ENCODE data around the gene TMEM117. TPM values are rescaled to one million over a fixed set of nuclear protein-coding genes. Genes with fewer than 3 reads are reported as not detected.

Gene TMEM117
- total and polyA plus RNA-seq, 2 donors (not counting 1 experiment from before 2014, with no cell fraction given) = 2.0 to 10.4 TPM

DNA sequence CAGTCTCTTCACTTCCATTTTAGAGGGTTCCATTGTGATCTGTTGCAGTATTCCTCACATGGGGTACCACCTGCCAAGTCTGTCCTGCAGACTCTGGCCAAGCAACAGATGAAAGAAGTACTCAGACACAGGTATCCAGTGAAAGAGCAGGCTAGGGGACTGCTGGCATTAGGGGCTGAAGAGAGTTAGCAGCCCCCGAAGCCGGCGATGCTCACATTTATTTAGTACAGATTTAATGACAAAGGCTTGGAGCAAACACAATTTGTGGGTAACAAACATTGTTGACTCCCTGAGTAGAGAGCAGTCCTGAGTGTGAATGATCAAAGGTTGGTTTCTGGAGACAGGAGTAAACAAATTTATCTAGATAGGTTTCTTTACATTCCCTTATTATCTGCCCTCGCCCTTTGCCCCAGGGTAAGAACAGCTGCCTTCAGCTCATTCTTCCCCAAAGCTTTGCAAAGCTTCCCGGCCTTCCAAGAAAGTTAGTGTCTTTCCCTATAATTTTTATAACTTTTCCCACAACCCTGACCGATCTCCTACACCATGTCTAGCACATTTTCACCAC is 144.8 kb downstream of the TMEM117 start:
- Mint-ChIP-seq H3K27me3 (no peaks in the 10 kb centered on the region), H3K27ac (no peak overlapping the region), H3K4me3 (no peak overlapping the region), H3K9me3 (ENCODE audit: insufficient read depth) (peaks cover 11% of the 10 kb centered on the region), H3K4me1 (no peaks in the 10 kb centered on the region)
- H3K4me1 ChIP-seq (ENCODE audit: control insufficient read depth in 2 of 2, insufficient read depth in 2 of 2, low read length in 2 of 2) = no peaks in the 10 kb centered on the region
- DNase-seq (no peak), ATAC-seq (ENCODE audit: low read depth) (no peak)
- CTCF ChIA-PET = no interaction called here
- intact Hi-C loops (cut with micrococcal nuclease) = no loop called here
- H3K27me3 ChIP-seq (replicated peaks in 1 of 4; ENCODE audit: control extremely low read depth in 1 of 4, control insufficient read depth in 3 of 4, insufficient read depth in 4 of 4, low read length in 3 of 4) = no peaks in the 10 kb centered on the region
- H3K4me2 ChIP-seq (replicated peaks; ENCODE audit: low read depth, low read length, poor library complexity, severe bottlenecking) = no peak overlapping the region
- TF ChIP-seq, protein P1, sequence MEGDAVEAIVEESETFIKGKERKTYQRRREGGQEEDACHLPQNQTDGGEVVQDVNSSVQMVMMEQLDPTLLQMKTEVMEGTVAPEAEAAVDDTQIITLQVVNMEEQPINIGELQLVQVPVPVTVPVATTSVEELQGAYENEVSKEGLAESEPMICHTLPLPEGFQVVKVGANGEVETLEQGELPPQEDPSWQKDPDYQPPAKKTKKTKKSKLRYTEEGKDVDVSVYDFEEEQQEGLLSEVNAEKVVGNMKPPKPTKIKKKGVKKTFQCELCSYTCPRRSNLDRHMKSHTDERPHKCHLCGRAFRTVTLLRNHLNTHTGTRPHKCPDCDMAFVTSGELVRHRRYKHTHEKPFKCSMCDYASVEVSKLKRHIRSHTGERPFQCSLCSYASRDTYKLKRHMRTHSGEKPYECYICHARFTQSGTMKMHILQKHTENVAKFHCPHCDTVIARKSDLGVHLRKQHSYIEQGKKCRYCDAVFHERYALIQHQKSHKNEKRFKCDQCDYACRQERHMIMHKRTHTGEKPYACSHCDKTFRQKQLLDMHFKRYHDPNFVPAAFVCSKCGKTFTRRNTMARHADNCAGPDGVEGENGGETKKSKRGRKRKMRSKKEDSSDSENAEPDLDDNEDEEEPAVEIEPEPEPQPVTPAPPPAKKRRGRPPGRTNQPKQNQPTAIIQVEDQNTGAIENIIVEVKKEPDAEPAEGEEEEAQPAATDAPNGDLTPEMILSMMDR (IDR thresholded peaks at IDR 0.05) = no peak
- TF ChIP-seq EZH2 (IDR thresholded peaks at IDR 0.05; ENCODE audit: borderline replicate concordance, insufficient read depth, low read depth, low read length, poor library complexity, severe bottlenecking) = no peak
- H3K9me3 ChIP-seq (ENCODE audit: control extremely low read depth in 1 of 3, control insufficient read depth in 2 of 3, insufficient read depth in 1 of 3, low read length in 2 of 3) = peaks cover 0 to 7% (median 5%) of the 10 kb centered on the region in 3 donors
- H3K79me2 ChIP-seq (ENCODE audit: control insufficient read depth, insufficient read depth, low read length) = no peaks in the 10 kb centered on the region
- no peak overlapping the region for H3K9ac ChIP-seq (ENCODE audit: low read length)
- no peaks in the 10 kb centered on the region for H4K20me1 ChIP-seq (ENCODE audit: control insufficient read depth, insufficient read depth, low read length, poor library complexity, severe bottlenecking)
- H3K27ac ChIP-seq (ENCODE audit: low read length in 2 of 2) = no peak overlapping the region
- no peak overlapping the region for H2AFZ ChIP-seq (ENCODE audit: insufficient read depth, low read depth, low read length, poor library complexity, severe bottlenecking)
- POLR2A ChIA-PET = no interaction called here
- no peak overlapping the region for H3K4me3 ChIP-seq (ENCODE audit: control extremely low read depth in 1 of 5, extremely low read depth in 1 of 5, insufficient read depth in 1 of 5, low read depth in 2 of 5, low read length in 4 of 5)
- no peaks in the 10 kb centered on the region for H3K36me3 ChIP-seq (replicated peaks in 1 of 2; ENCODE audit: control extremely low read depth in 1 of 2, control insufficient read depth in 1 of 2, extremely low read depth in 1 of 2, insufficient read depth in 2 of 2, low read length in 1 of 2)
- WGBS (ENCODE audit: insufficient coverage) = 100% methylated on average over 5 of the region's 6 CpGs

DNA sequence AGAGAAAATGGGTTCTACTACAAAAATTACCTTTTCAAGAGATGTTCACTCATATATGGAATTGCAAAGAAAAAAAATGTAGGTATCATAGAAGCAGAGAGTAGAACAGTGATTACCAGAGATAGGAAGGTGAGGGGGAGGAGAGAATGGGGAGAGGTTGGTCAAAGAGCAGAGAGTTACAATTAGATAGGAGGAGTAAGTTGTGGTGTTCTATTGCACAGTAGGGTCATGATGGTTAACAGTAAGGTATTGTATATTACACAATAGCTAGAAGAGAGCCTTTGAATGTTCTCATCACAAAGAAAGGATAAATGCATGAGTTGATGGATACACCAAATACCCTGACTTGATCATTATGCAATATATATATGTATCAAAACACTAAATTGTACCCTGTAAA is 145.8 kb downstream of the TMEM117 start:
- no peaks in the 10 kb centered on the region for H4K20me1 ChIP-seq (ENCODE audit: control insufficient read depth, insufficient read depth, low read length, poor library complexity, severe bottlenecking)
- H3K4me1 ChIP-seq (ENCODE audit: control insufficient read depth in 2 of 2, insufficient read depth in 2 of 2, low read length in 2 of 2) = no peaks in the 10 kb centered on the region
- peaks cover 0 to 5% (median 4%) of the 10 kb centered on the region in 3 donors for H3K9me3 ChIP-seq (ENCODE audit: control extremely low read depth in 1 of 3, control insufficient read depth in 2 of 3, insufficient read depth in 1 of 3, low read length in 2 of 3)
- intact Hi-C loops (cut with micrococcal nuclease) = no loop called here
- H3K4me2 ChIP-seq (replicated peaks; ENCODE audit: low read depth, low read length, poor library complexity, severe bottlenecking) = no peak overlapping the region
- DNase-seq (no peak), ATAC-seq (ENCODE audit: low read depth) (no peak)
- H3K27me3 ChIP-seq (replicated peaks in 1 of 4; ENCODE audit: control extremely low read depth in 1 of 4, control insufficient read depth in 3 of 4, insufficient read depth in 4 of 4, low read length in 3 of 4) = no peaks in the 10 kb centered on the region
- H3K4me3 ChIP-seq (ENCODE audit: control extremely low read depth in 1 of 5, extremely low read depth in 1 of 5, insufficient read depth in 1 of 5, low read depth in 2 of 5, low read length in 4 of 5) = no peak overlapping the region
- no peaks in the 10 kb centered on the region for H3K36me3 ChIP-seq (replicated peaks in 1 of 2; ENCODE audit: control extremely low read depth in 1 of 2, control insufficient read depth in 1 of 2, extremely low read depth in 1 of 2, insufficient read depth in 2 of 2, low read length in 1 of 2)
- H3K79me2 ChIP-seq (ENCODE audit: control insufficient read depth, insufficient read depth, low read length) = no peaks in the 10 kb centered on the region
- TF ChIP-seq, protein P1 (IDR thresholded peaks at IDR 0.05) = no peak
- TF ChIP-seq EZH2 (IDR thresholded peaks at IDR 0.05; ENCODE audit: borderline replicate concordance, insufficient read depth, low read depth, low read length, poor library complexity, severe bottlenecking) = no peak
- Mint-ChIP-seq H3K27ac (no peak overlapping the region), H3K4me3 (no peak overlapping the region), H3K4me1 (no peaks in the 10 kb centered on the region), H3K27me3 (no peaks in the 10 kb centered on the region), H3K9me3 (ENCODE audit: insufficient read depth) (peaks cover 6% of the 10 kb centered on the region)
- CTCF ChIA-PET = no interaction called here
- no peak overlapping the region for H2AFZ ChIP-seq (ENCODE audit: insufficient read depth, low read depth, low read length, poor library complexity, severe bottlenecking)
- POLR2A ChIA-PET = no interaction called here
- H3K27ac ChIP-seq (ENCODE audit: low read length in 2 of 2) = no peak overlapping the region
- no peak overlapping the region for H3K9ac ChIP-seq (ENCODE audit: low read length)

All from B cell (primary cell).